Measurements from ENCODE around the gene F2R.
"Not testable (repeated sequence)": the region's sequence is repeated elsewhere in the genome, so short reads cannot be mapped to it uniquely, and the experiment has no call there.

The F2R gene

GRCh38 chr5:76761118-76761517 lies 45.2 kb downstream of the F2R start:
- H3K9me3 ChIP-seq (ENCODE audit: control insufficient read depth, insufficient read depth, low read depth, low read length); H3K9ac ChIP-seq (ENCODE audit: low read length); H3K36me3 ChIP-seq (ENCODE audit: control insufficient read depth, insufficient read depth, low read length); H3K4me3 ChIP-seq (ENCODE audit: low read depth, low read length); H3K27ac ChIP-seq (ENCODE audit: low read depth, low read length); H3K27me3 ChIP-seq (ENCODE audit: control insufficient read depth, insufficient read depth, low read length); H3K4me1 ChIP-seq (ENCODE audit: control insufficient read depth, insufficient read depth, low read length): not testable (repeated sequence)

GRCh38 chr5:76762484-76762883 lies 46.6 kb downstream of the F2R start:
- H3K4me1 ChIP-seq (ENCODE audit: control insufficient read depth, insufficient read depth, low read length), result peaks cover 5% of the 10 kb centered on the region; the same call in 1 of the 2 replicates
- H3K9ac ChIP-seq (ENCODE audit: low read length), result no peak overlapping the region

GRCh38 chr5:76763136-76763535 lies 47.2 kb downstream of the F2R start:
- H3K9me3 ChIP-seq (ENCODE audit: control insufficient read depth, insufficient read depth, low read depth, low read length), result no peaks in the 10 kb centered on the region; the same call in 1 of the 2 replicates
- no peaks in the 10 kb centered on the region for H3K36me3 ChIP-seq (ENCODE audit: control insufficient read depth, insufficient read depth, low read length)
- no peak overlapping the region for H3K9ac ChIP-seq (ENCODE audit: low read length)
- no peak overlapping the region for H3K4me3 ChIP-seq (ENCODE audit: low read depth, low read length)
- no peaks in the 10 kb centered on the region for H3K27me3 ChIP-seq (ENCODE audit: control insufficient read depth, insufficient read depth, low read length)
- H3K4me1 ChIP-seq (ENCODE audit: control insufficient read depth, insufficient read depth, low read length), result peaks cover 5% of the 10 kb centered on the region; the same call in 1 of the 2 replicates
- no peak overlapping the region for H3K27ac ChIP-seq (ENCODE audit: low read depth, low read length)

More at GRCh38 chr5:76762484-76762883, 46.6 kb downstream of the F2R start:
- no peaks in the 10 kb centered on the region for H3K27me3 ChIP-seq (ENCODE audit: control insufficient read depth, insufficient read depth, low read length)
- no peak overlapping the region for H3K27ac ChIP-seq (ENCODE audit: low read depth, low read length)
- no peaks in the 10 kb centered on the region; the same call in 1 of the 2 replicates for H3K9me3 ChIP-seq (ENCODE audit: control insufficient read depth, insufficient read depth, low read depth, low read length)
- no peak overlapping the region for H3K4me3 ChIP-seq (ENCODE audit: low read depth, low read length)
- no peaks in the 10 kb centered on the region for H3K36me3 ChIP-seq (ENCODE audit: control insufficient read depth, insufficient read depth, low read length)

- Histone ChIP-seq H3K9me3 (ENCODE audit: control insufficient read depth, insufficient read depth, low read depth, low read length) (no peaks in the 10 kb centered on the region; the same call in 1 of the 2 replicates), H3K4me3 (ENCODE audit: low read depth, low read length) (no peak overlapping the region), H3K27me3 (ENCODE audit: control insufficient read depth, insufficient read depth, low read length) (no peaks in the 10 kb centered on the region), H3K27ac (ENCODE audit: low read depth, low read length) (no peak overlapping the region), H3K4me1 (ENCODE audit: control insufficient read depth, insufficient read depth, low read length) (peaks cover 5% of the 10 kb centered on the region; the same call in 1 of the 2 replicates), H3K9ac (ENCODE audit: low read length) (no peak overlapping the region), H3K36me3 (ENCODE audit: control insufficient read depth, insufficient read depth, low read length) (no peaks in the 10 kb centered on the region)
These were observed 48.4 kb downstream of the F2R start for GRCh38 chr5:76764374-76764773.

- Histone ChIP-seq H3K9ac (ENCODE audit: low read length) (no peak overlapping the region), H3K9me3 (ENCODE audit: control insufficient read depth, insufficient read depth, low read depth, low read length) (no peaks in the 10 kb centered on the region; the same call in 1 of the 2 replicates), H3K4me3 (ENCODE audit: low read depth, low read length) (no peak overlapping the region), H3K36me3 (ENCODE audit: control insufficient read depth, insufficient read depth, low read length) (no peaks in the 10 kb centered on the region), H3K27ac (ENCODE audit: low read depth, low read length) (no peak overlapping the region), H3K27me3 (ENCODE audit: control insufficient read depth, insufficient read depth, low read length) (no peaks in the 10 kb centered on the region), H3K4me1 (ENCODE audit: control insufficient read depth, insufficient read depth, low read length) (peaks cover 5% of the 10 kb centered on the region; the same call in 1 of the 2 replicates)
These were observed 49.3 kb downstream of the F2R start for GRCh38 chr5:76765249-76765648.

- no peaks in the 10 kb centered on the region for H3K27me3 ChIP-seq (ENCODE audit: control insufficient read depth, insufficient read depth, low read length)
- no peaks in the 10 kb centered on the region; the same call in 1 of the 2 replicates for H3K9me3 ChIP-seq (ENCODE audit: control insufficient read depth, insufficient read depth, low read depth, low read length)
- no peak overlapping the region for H3K4me3 ChIP-seq (ENCODE audit: low read depth, low read length)
- no peak overlapping the region for H3K27ac ChIP-seq (ENCODE audit: low read depth, low read length)
- H3K36me3 ChIP-seq (ENCODE audit: control insufficient read depth, insufficient read depth, low read length), result no peaks in the 10 kb centered on the region
- peaks cover 5% of the 10 kb centered on the region; the same call in 1 of the 2 replicates for H3K4me1 ChIP-seq (ENCODE audit: control insufficient read depth, insufficient read depth, low read length)
- H3K9ac ChIP-seq (ENCODE audit: low read length), result no peak overlapping the region
These were observed 50.8 kb downstream of the F2R start for GRCh38 chr5:76766746-76767145.

GRCh38 chr5:76771041-76771440 lies 55.1 kb downstream of the F2R start:
- H3K4me3 ChIP-seq (ENCODE audit: low read depth, low read length); H3K9me3 ChIP-seq (ENCODE audit: control insufficient read depth, insufficient read depth, low read depth, low read length); H3K36me3 ChIP-seq (ENCODE audit: control insufficient read depth, insufficient read depth, low read length); H3K4me1 ChIP-seq (ENCODE audit: control insufficient read depth, insufficient read depth, low read length); H3K27ac ChIP-seq (ENCODE audit: low read depth, low read length); H3K9ac ChIP-seq (ENCODE audit: low read length); H3K27me3 ChIP-seq (ENCODE audit: control insufficient read depth, insufficient read depth, low read length): not testable (repeated sequence)

GRCh38 chr5:76771705-76772405 lies 55.9 kb downstream of the F2R start:
- Histone ChIP-seq H3K4me1 (ENCODE audit: control insufficient read depth, insufficient read depth, low read length) (no peaks in the 10 kb centered on the region; the same call in 1 of the 2 replicates), H3K9me3 (ENCODE audit: control insufficient read depth, insufficient read depth, low read depth, low read length) (no peaks in the 10 kb centered on the region), H3K9ac (ENCODE audit: low read length) (no peak overlapping the region), H3K27ac (ENCODE audit: low read depth, low read length) (no peak overlapping the region), H3K4me3 (ENCODE audit: low read depth, low read length) (no peak overlapping the region), H3K27me3 (ENCODE audit: control insufficient read depth, insufficient read depth, low read length) (no peaks in the 10 kb centered on the region), H3K36me3 (ENCODE audit: control insufficient read depth, insufficient read depth, low read length) (no peaks in the 10 kb centered on the region)

GRCh38 chr5:76775921-76776320 lies 60.0 kb downstream of the F2R start:
- Histone ChIP-seq H3K27me3 (ENCODE audit: control insufficient read depth, insufficient read depth, low read length) (no peaks in the 10 kb centered on the region), H3K9ac (ENCODE audit: low read length) (no peak overlapping the region), H3K27ac (ENCODE audit: low read depth, low read length) (no peak overlapping the region), H3K4me1 (ENCODE audit: control insufficient read depth, insufficient read depth, low read length) (peaks cover 8% of the 10 kb centered on the region), H3K36me3 (ENCODE audit: control insufficient read depth, insufficient read depth, low read length) (no peaks in the 10 kb centered on the region), H3K4me3 (ENCODE audit: low read depth, low read length) (no peak overlapping the region), H3K9me3 (ENCODE audit: control insufficient read depth, insufficient read depth, low read depth, low read length) (no peaks in the 10 kb centered on the region)

- peaks cover 9% of the 10 kb centered on the region for H3K4me1 ChIP-seq (ENCODE audit: control insufficient read depth, insufficient read depth, low read length)
- H3K9me3 ChIP-seq (ENCODE audit: control insufficient read depth, insufficient read depth, low read depth, low read length), result no peaks in the 10 kb centered on the region
- no peak overlapping the region for H3K4me3 ChIP-seq (ENCODE audit: low read depth, low read length)
- no peak overlapping the region for H3K9ac ChIP-seq (ENCODE audit: low read length)
- H3K36me3 ChIP-seq (ENCODE audit: control insufficient read depth, insufficient read depth, low read length), result no peaks in the 10 kb centered on the region
- H3K27me3 ChIP-seq (ENCODE audit: control insufficient read depth, insufficient read depth, low read length), result no peaks in the 10 kb centered on the region
- H3K27ac ChIP-seq (ENCODE audit: low read depth, low read length), result no peak overlapping the region
These were observed 60.5 kb downstream of the F2R start for GRCh38 chr5:76776391-76776790.

- H3K27me3 ChIP-seq (ENCODE audit: control insufficient read depth, insufficient read depth, low read length); H3K9me3 ChIP-seq (ENCODE audit: control insufficient read depth, insufficient read depth, low read depth, low read length); H3K36me3 ChIP-seq (ENCODE audit: control insufficient read depth, insufficient read depth, low read length); H3K9ac ChIP-seq (ENCODE audit: low read length); H3K27ac ChIP-seq (ENCODE audit: low read depth, low read length); H3K4me3 ChIP-seq (ENCODE audit: low read depth, low read length): not testable (repeated sequence)
- H3K4me1 ChIP-seq (ENCODE audit: control insufficient read depth, insufficient read depth, low read length), result peaks cover 33% of the 10 kb centered on the region
These were observed 64.7 kb downstream of the F2R start for GRCh38 chr5:76780616-76781015.

Data from HUES6 (cell line).